HG02759 (cell line): ENCODE results near the gene TWIST1.
A peak's percentile ranks its signal among the peaks of the same experiment; 100 is the strongest.

Experiments
- ATAC-seq: cut with Tn5 transposase; IDR thresholded peaks from one replicate; pipeline ENCODE4 v1.9.1; 2021; ENCODE audit warnings: mild to moderate bottlenecking, moderate library complexity; ENCODE audit not compliant: unreplicated experiment

Gene TWIST1

DNA sequence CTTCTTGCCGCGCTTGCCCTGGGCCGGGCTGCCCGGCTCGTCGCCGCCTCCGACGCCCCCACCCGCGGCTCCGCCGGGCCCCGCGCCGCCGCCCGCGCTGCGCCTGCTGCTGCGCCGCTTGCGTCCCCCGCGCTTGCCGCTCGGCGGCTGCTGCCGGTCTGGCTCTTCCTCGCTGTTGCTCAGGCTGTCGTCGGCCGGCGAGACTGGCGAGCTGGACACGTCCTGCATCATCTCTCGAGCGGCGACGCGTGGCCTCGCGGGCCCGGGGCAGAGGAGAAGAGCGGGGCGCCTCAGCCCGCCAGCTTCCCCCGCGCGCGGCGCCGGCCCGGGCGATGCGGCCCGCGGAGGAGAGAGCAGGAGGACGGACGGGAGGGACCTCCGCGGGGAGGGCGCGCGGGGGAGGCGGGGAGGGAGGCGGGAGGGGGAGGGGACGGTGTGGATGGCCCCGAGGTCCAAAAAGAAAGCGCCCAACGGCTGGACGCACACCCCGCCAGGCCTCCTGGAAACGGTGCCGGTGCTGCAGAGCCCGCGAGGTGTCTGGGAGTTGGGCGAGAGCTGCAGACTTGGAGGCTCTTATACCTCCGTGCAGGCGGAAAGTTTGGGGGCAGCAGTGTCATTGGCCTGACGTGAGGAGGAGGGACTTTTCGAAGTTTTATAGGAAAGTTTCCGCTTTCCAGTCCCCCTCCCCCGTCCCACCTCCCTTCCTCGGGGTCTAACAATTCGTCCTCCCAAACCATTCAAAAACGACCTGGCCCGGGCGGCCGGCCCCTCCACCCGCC lies at the start of gene TWIST1:
TSS of gene TWIST1 (minus strand) at position 546 of the 779 bp plus-strand sequence. CDS start at position 231, 315 bp downstream.
- peak; percentile 49 for ATAC-seq

DNA sequence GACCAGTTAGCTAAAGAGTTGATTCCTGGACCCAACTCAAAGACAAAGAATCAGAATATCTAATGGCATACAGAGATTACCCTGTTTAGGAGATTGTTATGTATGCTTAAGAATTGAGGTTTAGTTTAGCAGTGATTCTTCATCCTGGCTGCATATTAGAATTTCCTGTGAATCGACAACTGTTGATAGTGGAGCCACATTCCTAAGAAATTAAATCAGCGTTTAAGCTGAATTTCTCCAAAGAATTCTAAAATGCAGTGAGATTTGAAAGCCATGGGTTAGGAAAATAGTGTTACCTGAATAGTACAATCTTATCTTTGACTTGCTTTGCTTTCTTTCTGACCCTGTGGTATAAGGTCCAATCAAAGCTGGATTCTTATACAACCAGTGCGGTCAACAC lies 44.2 kb upstream of the TWIST1 start:
- no peak for ATAC-seq

DNA sequence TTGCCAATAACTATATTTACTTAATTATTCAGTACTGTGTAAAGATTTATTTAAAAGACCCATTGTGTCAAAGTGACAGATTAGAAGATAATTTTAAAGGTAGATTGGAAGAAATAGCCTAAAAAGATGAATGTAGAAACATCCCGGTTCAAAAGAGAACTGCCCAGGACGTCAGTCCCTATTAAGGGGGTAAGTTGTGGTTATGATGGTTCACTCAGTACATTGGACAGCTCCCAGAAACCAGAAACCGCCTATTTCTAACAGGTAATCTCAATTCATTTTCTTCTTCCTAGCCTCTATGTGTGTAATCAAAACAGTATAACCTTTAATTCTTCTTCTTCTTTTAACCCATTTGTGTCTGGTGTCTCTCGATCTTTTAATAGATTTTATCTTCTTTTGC lies 29.3 kb upstream of the TWIST1 start:
- no peak for ATAC-seq

DNA sequence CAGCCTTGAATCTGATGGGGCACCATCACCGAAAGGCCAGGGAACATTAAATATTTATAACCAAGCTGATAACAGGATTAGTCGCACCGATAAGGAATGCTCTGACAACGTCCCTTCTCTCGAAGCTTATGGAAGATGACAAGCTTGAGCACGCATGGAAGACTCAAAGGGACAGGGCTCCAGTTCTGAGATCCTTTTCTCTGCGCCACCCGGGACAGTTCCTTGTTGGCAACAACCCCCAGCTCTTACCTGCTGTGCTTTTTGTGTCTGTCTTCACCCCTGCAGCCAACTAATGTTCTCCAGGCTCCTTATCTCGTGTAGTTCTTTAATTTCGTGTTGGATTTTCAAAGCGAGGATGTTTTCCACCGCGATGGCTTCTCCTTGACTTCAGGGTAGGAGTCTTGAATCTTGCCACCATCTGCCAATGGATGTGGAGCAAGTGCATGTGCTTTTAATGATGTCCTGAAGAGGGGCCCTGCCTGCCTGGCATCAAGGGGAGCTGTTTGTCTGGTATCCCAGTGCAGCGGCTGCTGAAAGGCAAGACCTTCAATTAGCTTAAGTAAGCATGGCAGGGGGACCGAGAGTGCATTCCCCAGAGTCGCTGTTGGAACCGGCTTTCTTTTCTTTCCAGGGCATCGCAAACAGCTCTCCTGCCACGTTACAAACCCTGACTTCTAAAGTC lies 28.1 kb upstream of the TWIST1 start:
- ATAC-seq: no peak

DNA sequence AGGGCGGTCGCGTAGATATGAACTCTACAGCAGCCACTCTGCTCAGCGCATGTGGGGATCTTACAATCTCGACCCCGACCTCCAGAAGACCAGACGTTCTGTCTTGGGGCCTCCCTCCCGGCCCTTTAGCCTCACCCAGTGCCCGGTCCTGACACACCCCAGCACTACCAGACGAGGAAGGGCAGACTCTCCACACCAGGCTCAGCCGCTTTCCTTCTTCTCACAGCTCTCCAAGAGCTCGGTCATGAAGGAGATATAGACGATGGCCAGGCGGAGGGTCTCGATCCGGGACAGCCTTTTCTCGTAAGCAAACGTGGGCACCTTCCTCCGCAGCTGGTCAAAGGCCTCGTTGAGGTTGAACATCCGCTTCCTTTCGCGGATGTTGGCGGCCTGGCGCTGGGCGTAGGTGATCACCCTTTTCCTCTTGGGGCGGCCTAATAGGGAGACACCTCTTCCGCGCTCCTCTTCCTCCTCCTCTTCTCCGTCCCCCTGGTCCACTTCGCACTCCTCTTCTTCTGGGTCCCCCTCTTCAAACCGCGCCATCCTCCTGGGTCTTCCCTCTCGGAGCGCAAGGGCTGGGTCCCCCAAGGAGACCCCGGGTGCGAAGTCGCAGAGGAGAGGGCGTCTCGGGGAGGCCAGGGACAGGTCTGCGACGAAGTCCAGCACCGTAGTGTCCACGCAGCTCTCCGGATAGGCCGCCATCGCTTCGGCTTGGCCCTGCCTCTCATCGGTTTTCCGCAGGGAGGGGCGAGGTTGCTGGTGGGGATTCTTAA lies 27.4 kb upstream of the TWIST1 start, which contains the start of gene FERD3L:
TSS of gene FERD3L (minus strand) at position 761 of the 773 bp plus-strand sequence. CDS start at position 702, 59 bp downstream.
- ATAC-seq: no peak

GRCh38 chr7:19143881-19144574 lies 26.6 kb upstream of the TWIST1 start:
- ATAC-seq: no peak

DNA sequence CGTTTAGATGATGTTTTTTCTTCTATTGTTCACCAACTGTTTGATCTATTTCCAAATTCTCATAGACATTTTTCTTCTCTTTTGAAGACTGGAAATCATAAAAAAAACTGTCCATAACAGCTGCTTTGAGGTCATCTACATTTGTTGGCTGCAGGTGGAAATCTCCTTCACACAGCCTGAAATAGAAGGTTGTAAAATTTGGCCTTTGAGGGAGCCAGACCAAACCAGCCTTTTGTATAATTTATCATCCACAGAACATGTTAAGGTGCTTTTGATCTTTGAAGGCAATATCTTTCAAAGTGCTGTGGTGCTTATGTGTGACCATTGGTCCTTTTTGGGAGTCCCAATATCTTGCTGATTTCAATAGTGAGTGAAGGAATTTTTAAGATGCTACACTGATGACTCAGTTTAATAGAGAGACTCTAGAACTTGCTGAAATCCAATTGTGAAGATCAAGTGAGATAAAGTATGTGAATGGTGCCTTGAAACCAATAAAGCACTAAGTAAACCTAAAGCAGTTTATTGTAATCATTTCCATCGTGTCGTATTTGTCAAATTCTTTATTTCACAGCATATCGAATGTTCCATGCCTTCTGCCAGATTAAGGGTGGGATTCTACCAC lies 22.4 kb upstream of the TWIST1 start:
- ATAC-seq: no peak

DNA sequence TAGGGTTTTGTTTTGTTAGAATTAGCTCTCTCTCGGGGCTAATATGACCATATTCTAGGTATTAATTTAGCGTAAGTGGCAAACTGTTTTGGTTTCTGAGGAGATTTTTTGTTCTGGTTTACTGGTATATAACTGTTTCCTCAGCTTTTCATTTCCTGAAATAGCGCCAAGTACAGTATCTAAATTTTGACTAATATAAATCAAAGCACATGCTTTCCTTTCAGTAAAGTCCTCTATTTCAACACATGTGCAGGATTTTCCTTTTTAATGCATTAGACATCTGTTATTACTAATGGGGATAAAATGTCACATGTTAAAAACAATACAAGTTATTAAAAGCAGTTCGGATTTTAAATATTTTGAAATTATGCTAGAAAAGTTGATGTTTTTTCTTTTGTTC lies 16.4 kb upstream of the TWIST1 start:
- ATAC-seq: no peak

DNA sequence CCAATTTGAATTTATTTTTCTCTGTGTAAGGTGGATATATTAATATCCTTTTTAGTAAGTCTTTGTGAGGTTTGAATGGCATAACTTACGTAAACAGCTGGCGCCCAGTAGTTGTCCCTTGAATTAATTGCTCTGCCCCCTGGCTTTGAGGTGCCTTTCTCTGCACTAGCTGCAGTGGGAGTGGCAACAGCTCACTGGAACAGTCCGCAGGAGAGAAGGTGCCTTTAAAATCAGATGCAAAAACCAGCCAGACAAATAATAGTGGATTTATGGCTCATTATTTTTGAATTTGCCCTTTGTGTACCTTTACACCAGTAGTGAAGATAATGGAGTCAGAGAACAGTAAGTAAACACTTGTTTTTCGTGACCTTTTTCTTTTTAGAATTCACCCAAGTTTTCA lies 16.0 kb upstream of the TWIST1 start:
- no peak for ATAC-seq

GRCh38 chr7:19128856-19129255 lies 11.4 kb upstream of the TWIST1 start:
- no peak for ATAC-seq

- no peak for ATAC-seq
Observed at GRCh38 chr7:19121977-19122588, 4.6 kb upstream of the TWIST1 start.

- ATAC-seq: no peak
Observed at GRCh38 chr7:19119870-19120486, 2.5 kb upstream of the TWIST1 start.

DNA sequence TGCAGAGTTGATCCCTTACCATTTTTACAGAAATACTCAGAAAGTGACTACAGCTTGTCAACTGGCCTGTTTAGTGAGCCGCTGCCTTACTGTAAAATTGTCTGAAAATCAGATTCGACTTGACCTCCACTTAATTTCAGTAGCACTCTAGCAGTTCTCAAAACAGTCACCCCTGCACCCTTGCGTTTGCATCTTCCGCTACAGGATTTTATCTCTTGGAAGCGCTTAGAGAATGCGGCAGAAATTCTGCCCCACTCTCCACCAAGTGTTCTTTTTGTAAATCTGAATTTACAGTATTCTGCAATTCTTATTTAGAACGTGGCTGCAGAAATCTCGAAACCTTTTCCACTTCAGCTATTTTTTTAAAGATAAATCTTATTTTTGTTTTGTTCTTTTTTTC lies 1.9 kb upstream of the TWIST1 start:
- no peak for ATAC-seq

GRCh38 chr7:19118636-19119371 lies 1.4 kb upstream of the TWIST1 start:
- ATAC-seq: no peak

- peak; percentile 23 for ATAC-seq
Observed at GRCh38 chr7:19117870-19118608, 603 bp upstream of the TWIST1 start.

GRCh38 chr7:19116121-19117090 lies 1.0 kb downstream of the TWIST1 start:
- peak; percentile 18 for ATAC-seq

GRCh38 chr7:19114551-19114855 lies 2.9 kb downstream of the TWIST1 start:
- ATAC-seq: no peak
